ENCODE measurements around the gene NRXN3. TPM values are rescaled to one million over a fixed set of nuclear protein-coding genes. Genes with fewer than 3 reads are reported as not detected.

Gene NRXN3
- total RNA-seq, 5 donors from 2014 or later (not counting 1 experiment from before 2014, with no cell fraction given) = not detected

GRCh38 chr14:79080040-79080439 lies 909.9 kb downstream of the NRXN3 start:
- Mint-ChIP-seq H3K4me3 (no peak overlapping the region), H3K27me3 (no peaks in the 10 kb centered on the region), H3K27ac (no peak overlapping the region), H3K36me3 (no peaks in the 10 kb centered on the region), H3K4me1 (no peaks in the 10 kb centered on the region), H3K9me3 (peaks cover 2 to 11% (median 4%) of the 10 kb centered on the region in 3 donors)
- ATAC-seq (replicated peaks in 1 of 4) (no peak), DNase-seq (no peak)
- Histone ChIP-seq H3K4me1 (ENCODE audit: control insufficient read depth in 1 of 2, extremely low read depth in 1 of 2, insufficient read depth in 2 of 2, low read length in 2 of 2) (no peaks in the 10 kb centered on the region), H3K4me3 (ENCODE audit: control insufficient read depth in 1 of 2, extremely low read depth in 1 of 2, low read length in 1 of 2) (no peak overlapping the region), H3K27ac (ENCODE audit: low read length) (no peak overlapping the region), H3K27me3 (replicated peaks in 1 of 2; ENCODE audit: control insufficient read depth in 2 of 2, extremely low read depth in 1 of 2, insufficient read depth in 2 of 2, low read length in 1 of 2) (no peaks in the 10 kb centered on the region), H3K36me3 (ENCODE audit: control insufficient read depth in 2 of 2, extremely low read depth in 1 of 2, insufficient read depth in 1 of 2, low read length in 1 of 2) (no peaks in the 10 kb centered on the region), H3K9me3 (no peaks in the 10 kb centered on the region)
- CTCF ChIA-PET = no interaction called here
- no CpG with 5 or more reads among the region's 1 CpG for WGBS (ENCODE audit: insufficient coverage)
- POLR2A ChIA-PET = no interaction called here

GRCh38 chr14:79082883-79083282 lies 912.7 kb downstream of the NRXN3 start:
- Histone ChIP-seq H3K36me3 (ENCODE audit: control insufficient read depth in 2 of 2, extremely low read depth in 1 of 2, insufficient read depth in 1 of 2, low read length in 1 of 2) (no peaks in the 10 kb centered on the region), H3K27me3 (replicated peaks in 1 of 2; ENCODE audit: control insufficient read depth in 2 of 2, extremely low read depth in 1 of 2, insufficient read depth in 2 of 2, low read length in 1 of 2) (no peaks in the 10 kb centered on the region), H3K4me3 (ENCODE audit: control insufficient read depth in 1 of 2, extremely low read depth in 1 of 2, low read length in 1 of 2) (no peak overlapping the region), H3K4me1 (ENCODE audit: control insufficient read depth in 1 of 2, extremely low read depth in 1 of 2, insufficient read depth in 2 of 2, low read length in 2 of 2) (no peaks in the 10 kb centered on the region), H3K27ac (ENCODE audit: low read length) (no peak overlapping the region), H3K9me3 (no peaks in the 10 kb centered on the region)
- no CpG with 5 or more reads among the region's 2 CpGs for WGBS (ENCODE audit: insufficient coverage)
- H3K27ac Mint-ChIP-seq = no peak overlapping the region
- H3K4me1 Mint-ChIP-seq = no peaks in the 10 kb centered on the region
- no peak for ATAC-seq (replicated peaks in 1 of 4)
- peaks cover 2 to 7% (median 4%) of the 10 kb centered on the region in 3 donors for H3K9me3 Mint-ChIP-seq
- CTCF ChIA-PET = no interaction called here
- H3K36me3 Mint-ChIP-seq = no peaks in the 10 kb centered on the region
- no peaks in the 10 kb centered on the region for H3K27me3 Mint-ChIP-seq
- DNase-seq = no peak
- POLR2A ChIA-PET = no interaction called here
- no peak overlapping the region for H3K4me3 Mint-ChIP-seq

- peaks cover 2 to 8% (median 7%) of the 10 kb centered on the region in 3 donors for H3K9me3 Mint-ChIP-seq
- no peaks in the 10 kb centered on the region for H3K9me3 ChIP-seq
- ATAC-seq (replicated peaks in 1 of 4) = no peak
- no peak overlapping the region for H3K27ac ChIP-seq (ENCODE audit: low read length)
- H3K4me3 ChIP-seq (ENCODE audit: control insufficient read depth in 1 of 2, extremely low read depth in 1 of 2, low read length in 1 of 2) = no peak overlapping the region
- H3K27ac Mint-ChIP-seq = no peak overlapping the region
- CTCF ChIA-PET = no interaction called here
- no peaks in the 10 kb centered on the region for H3K36me3 Mint-ChIP-seq
- H3K27me3 ChIP-seq (replicated peaks in 1 of 2; ENCODE audit: control insufficient read depth in 2 of 2, extremely low read depth in 1 of 2, insufficient read depth in 2 of 2, low read length in 1 of 2) = no peaks in the 10 kb centered on the region
- H3K36me3 ChIP-seq (ENCODE audit: control insufficient read depth in 2 of 2, extremely low read depth in 1 of 2, insufficient read depth in 1 of 2, low read length in 1 of 2) = no peaks in the 10 kb centered on the region
- POLR2A ChIA-PET = no interaction called here
- DNase-seq = no peak
- no peaks in the 10 kb centered on the region for H3K4me1 Mint-ChIP-seq
- H3K27me3 Mint-ChIP-seq = no peaks in the 10 kb centered on the region
- H3K4me3 Mint-ChIP-seq = no peak overlapping the region
- no peaks in the 10 kb centered on the region for H3K4me1 ChIP-seq (ENCODE audit: control insufficient read depth in 1 of 2, extremely low read depth in 1 of 2, insufficient read depth in 2 of 2, low read length in 2 of 2)
- WGBS (ENCODE audit: insufficient coverage) = 90% methylated on average over 2 of the region's 4 CpGs
Observed at GRCh38 chr14:79083356-79083755, 913.2 kb downstream of the NRXN3 start.

- Mint-ChIP-seq H3K4me1 (no peaks in the 10 kb centered on the region), H3K27ac (no peak overlapping the region), H3K4me3 (no peak overlapping the region), H3K9me3 (peaks cover 2 to 8% (median 7%) of the 10 kb centered on the region in 3 donors), H3K27me3 (no peaks in the 10 kb centered on the region), H3K36me3 (no peaks in the 10 kb centered on the region)
- Histone ChIP-seq H3K27me3 (replicated peaks in 1 of 2; ENCODE audit: control insufficient read depth in 2 of 2, extremely low read depth in 1 of 2, insufficient read depth in 2 of 2, low read length in 1 of 2) (no peaks in the 10 kb centered on the region), H3K27ac (ENCODE audit: low read length) (no peak overlapping the region), H3K36me3 (ENCODE audit: control insufficient read depth in 2 of 2, extremely low read depth in 1 of 2, insufficient read depth in 1 of 2, low read length in 1 of 2) (no peaks in the 10 kb centered on the region), H3K4me3 (ENCODE audit: control insufficient read depth in 1 of 2, extremely low read depth in 1 of 2, low read length in 1 of 2) (no peak overlapping the region), H3K9me3 (no peaks in the 10 kb centered on the region), H3K4me1 (ENCODE audit: control insufficient read depth in 1 of 2, extremely low read depth in 1 of 2, insufficient read depth in 2 of 2, low read length in 2 of 2) (no peaks in the 10 kb centered on the region)
- ChIA-PET POLR2A (no interaction called here), CTCF (no interaction called here)
- ATAC-seq (replicated peaks in 1 of 4) (no peak), DNase-seq (no peak)
- WGBS (ENCODE audit: insufficient coverage) = 83% methylated on average over 2 of the region's 4 CpGs
Observed at GRCh38 chr14:79084861-79085260, 914.7 kb downstream of the NRXN3 start.

- no peaks in the 10 kb centered on the region for H3K27me3 Mint-ChIP-seq
Observed at GRCh38 chr14:79089576-79089975, 919.4 kb downstream of the NRXN3 start.

GRCh38 chr14:79090641-79091180 lies 920.5 kb downstream of the NRXN3 start:
- Histone ChIP-seq H3K27ac (ENCODE audit: low read length) (no peak overlapping the region), H3K9me3 (no peaks in the 10 kb centered on the region), H3K4me3 (ENCODE audit: control insufficient read depth in 1 of 2, extremely low read depth in 1 of 2, low read length in 1 of 2) (no peak overlapping the region), H3K27me3 (replicated peaks in 1 of 2; ENCODE audit: control insufficient read depth in 2 of 2, extremely low read depth in 1 of 2, insufficient read depth in 2 of 2, low read length in 1 of 2) (no peaks in the 10 kb centered on the region), H3K36me3 (ENCODE audit: control insufficient read depth in 2 of 2, extremely low read depth in 1 of 2, insufficient read depth in 1 of 2, low read length in 1 of 2) (no peaks in the 10 kb centered on the region), H3K4me1 (ENCODE audit: control insufficient read depth in 1 of 2, extremely low read depth in 1 of 2, insufficient read depth in 2 of 2, low read length in 2 of 2) (no peaks in the 10 kb centered on the region)
- POLR2A ChIA-PET = no interaction called here
- Mint-ChIP-seq H3K36me3 (no peaks in the 10 kb centered on the region), H3K27ac (no peak overlapping the region), H3K4me3 (no peak overlapping the region), H3K4me1 (no peaks in the 10 kb centered on the region), H3K9me3 (peaks cover 0 to 3% (median 0%) of the 10 kb centered on the region in 3 donors), H3K27me3 (no peaks in the 10 kb centered on the region)
- CTCF ChIA-PET = no interaction called here
- DNase-seq (no peak), ATAC-seq (replicated peaks in 1 of 4) (no peak)
- 60% methylated on average over 1 of the region's 2 CpGs for WGBS (ENCODE audit: insufficient coverage)

More at GRCh38 chr14:79089576-79089975, 919.4 kb downstream of the NRXN3 start:
- Mint-ChIP-seq H3K4me1 (no peaks in the 10 kb centered on the region), H3K27ac (no peak overlapping the region), H3K4me3 (no peak overlapping the region), H3K9me3 (peaks cover 0 to 3% (median 0%) of the 10 kb centered on the region in 3 donors), H3K36me3 (no peaks in the 10 kb centered on the region)
- Histone ChIP-seq H3K27ac (ENCODE audit: low read length) (no peak overlapping the region), H3K27me3 (replicated peaks in 1 of 2; ENCODE audit: control insufficient read depth in 2 of 2, extremely low read depth in 1 of 2, insufficient read depth in 2 of 2, low read length in 1 of 2) (no peaks in the 10 kb centered on the region), H3K4me1 (ENCODE audit: control insufficient read depth in 1 of 2, extremely low read depth in 1 of 2, insufficient read depth in 2 of 2, low read length in 2 of 2) (no peaks in the 10 kb centered on the region), H3K9me3 (no peaks in the 10 kb centered on the region), H3K36me3 (ENCODE audit: control insufficient read depth in 2 of 2, extremely low read depth in 1 of 2, insufficient read depth in 1 of 2, low read length in 1 of 2) (no peaks in the 10 kb centered on the region), H3K4me3 (ENCODE audit: control insufficient read depth in 1 of 2, extremely low read depth in 1 of 2, low read length in 1 of 2) (no peak overlapping the region)
- ChIA-PET POLR2A (no interaction called here), CTCF (no interaction called here)
- DNase-seq (no peak), ATAC-seq (replicated peaks in 1 of 4) (no peak)
- WGBS (ENCODE audit: insufficient coverage) = no CpG with 5 or more reads among the region's 3 CpGs

GRCh38 chr14:79091381-79091963 lies 921.3 kb downstream of the NRXN3 start:
- Mint-ChIP-seq H3K36me3 (no peaks in the 10 kb centered on the region), H3K27ac (no peak overlapping the region), H3K4me3 (no peak overlapping the region), H3K4me1 (no peaks in the 10 kb centered on the region), H3K9me3 (peaks cover 0 to 5% (median under 1%) of the 10 kb centered on the region in 3 donors), H3K27me3 (no peaks in the 10 kb centered on the region)
- ChIA-PET CTCF (no interaction called here), POLR2A (no interaction called here)
- Histone ChIP-seq H3K27ac (ENCODE audit: low read length) (no peak overlapping the region), H3K9me3 (no peaks in the 10 kb centered on the region), H3K4me1 (ENCODE audit: control insufficient read depth in 1 of 2, extremely low read depth in 1 of 2, insufficient read depth in 2 of 2, low read length in 2 of 2) (no peaks in the 10 kb centered on the region), H3K27me3 (replicated peaks in 1 of 2; ENCODE audit: control insufficient read depth in 2 of 2, extremely low read depth in 1 of 2, insufficient read depth in 2 of 2, low read length in 1 of 2) (no peaks in the 10 kb centered on the region), H3K36me3 (ENCODE audit: control insufficient read depth in 2 of 2, extremely low read depth in 1 of 2, insufficient read depth in 1 of 2, low read length in 1 of 2) (no peaks in the 10 kb centered on the region), H3K4me3 (ENCODE audit: control insufficient read depth in 1 of 2, extremely low read depth in 1 of 2, low read length in 1 of 2) (no peak overlapping the region)
- no peak for DNase-seq
- no peak for ATAC-seq (replicated peaks in 1 of 4)
- no CpG with 5 or more reads among the region's 4 CpGs for WGBS (ENCODE audit: insufficient coverage)
